Subcutaneous preadipocyte (primary cell): Measurements from ENCODE around the gene ST6GALNAC2. TPM values are rescaled to one million over a fixed set of nuclear protein-coding genes. Genes with fewer than 3 reads are reported as not detected.

Source experiments
- small RNA-seq: library from RNA; depleted of rRNA; stranded (forward); fragments of <200 nt; gene quantifications from one replicate; pipeline ENCODE3, GENCODE V24; 2012
- total RNA-seq: library from RNA; depleted of rRNA; stranded (reverse); fragments of >200 nt; gene quantifications from 2 replicates; pipeline ENCODE4 v1.2.3, GENCODE V29; 2012

Gene ST6GALNAC2
- total RNA-seq = 0.20 TPM in 1 of 2 replicates, not detected in the other

DNA sequence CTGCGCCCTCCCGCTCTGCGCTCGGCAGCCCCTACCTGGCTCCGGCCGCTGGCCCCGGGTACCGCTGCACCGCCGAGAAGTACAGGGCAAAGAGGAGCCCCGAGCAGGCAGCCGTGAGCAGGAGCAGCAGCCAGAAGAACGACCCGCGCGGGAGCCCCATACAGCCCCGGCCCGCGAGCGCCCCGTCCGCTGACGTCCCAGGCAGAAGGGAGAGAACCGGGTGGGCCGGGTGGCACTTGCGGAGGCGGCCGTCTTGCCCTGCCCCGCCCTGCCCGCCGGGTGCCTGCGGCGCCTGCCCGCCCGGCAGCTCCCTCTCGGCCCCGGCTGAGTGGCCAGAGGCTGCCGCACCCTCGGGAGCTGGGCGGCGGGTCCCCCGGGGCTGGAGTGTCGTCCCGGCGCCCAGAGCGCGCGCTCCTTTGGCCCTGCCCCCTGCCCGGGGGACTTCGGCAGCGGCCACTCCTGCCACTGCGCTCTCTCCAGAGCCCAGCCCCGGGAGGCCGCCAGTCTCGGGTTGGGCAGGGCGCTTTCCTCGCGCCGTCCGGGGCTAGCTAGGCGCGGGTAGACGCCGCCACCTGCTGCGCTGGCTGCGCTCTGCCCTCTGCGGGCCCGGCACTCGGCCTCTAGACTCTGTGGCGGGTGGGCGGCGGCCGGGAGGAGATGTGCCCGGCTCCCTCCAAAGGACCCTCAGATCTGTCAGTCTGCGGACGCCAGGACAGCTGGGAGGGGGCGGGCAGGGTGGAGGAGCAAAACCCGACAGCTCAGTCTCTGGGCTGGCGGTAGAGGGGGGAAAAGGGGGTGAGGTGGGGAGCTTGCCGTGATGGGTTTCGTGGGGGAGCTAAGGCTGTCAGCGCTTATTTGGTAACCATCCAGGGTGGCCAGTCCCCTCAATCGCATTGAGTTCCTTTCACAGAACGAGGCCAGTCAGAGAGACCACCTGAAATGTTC is at the start of gene ST6GALNAC2:
Gene ST6GALNAC2, minus strand, starts transcription at position 212 of the 945 bp plus-strand sequence. Its CDS starts 52 bp downstream, at position 160.

GRCh38 chr17:76539631-76540271 is 45.9 kb downstream of the ST6GALNAC2 start, which contains the start of gene PRCD:
PRCD (plus strand) TSS chr17:76540044; CDS start chr17:76540142, 98 bp downstream.

DNA sequence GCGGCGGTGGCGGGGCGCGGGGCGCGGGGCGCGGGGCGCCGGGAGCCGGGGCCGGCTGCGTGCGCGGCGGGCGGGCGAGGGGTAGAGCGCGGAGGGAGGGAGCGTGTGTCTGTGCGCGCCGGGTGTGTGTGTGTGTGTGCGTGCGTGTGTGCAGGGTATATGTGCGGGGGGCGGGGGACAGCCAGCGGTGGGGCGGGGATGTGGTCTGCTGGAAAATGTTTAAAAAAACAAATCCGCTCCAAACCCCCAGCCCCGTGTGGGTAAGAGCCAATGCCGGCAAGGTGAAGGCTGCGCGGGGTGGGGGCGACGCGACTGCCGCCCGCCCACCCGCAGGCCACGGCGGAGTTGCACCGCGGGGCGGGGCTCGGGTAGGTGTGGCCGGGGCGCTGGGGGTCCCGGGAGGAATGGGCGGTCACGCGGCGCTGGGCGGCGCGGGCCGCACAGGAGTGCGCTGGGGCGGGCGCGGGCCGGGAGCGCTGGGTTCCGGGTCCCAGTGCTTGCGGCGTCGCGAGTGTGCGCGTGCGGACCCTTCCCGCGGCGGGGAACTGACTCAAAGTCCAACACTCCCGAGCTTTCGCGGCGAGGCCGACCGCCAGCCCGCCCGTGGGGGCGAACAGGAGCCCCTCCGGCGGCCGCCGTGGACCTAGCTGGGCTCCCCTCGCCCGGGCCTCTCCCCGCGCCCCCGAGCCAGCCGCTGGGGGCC is 47.9 kb downstream of the ST6GALNAC2 start, which contains the start of gene CYGB:
Gene CYGB, minus strand, starts transcription at position 132 of the 703 bp plus-strand sequence. CDS start 167 bp downstream, outside the sequence.

Small RNA genes within 50 kb of the gene (small RNA-seq; reads per million reads assigned to genes)
- gene AC015802.2 (not detected), gene SNORD1A (not detected), gene SNORD1B (1,210 reads per million, percentile 100 among the genes with 10 or more reads in this experiment)

Other genes starting within 250 kb of the ST6GALNAC2 start
- 30.9 and 42.6 TPM in 2 replicates for gene PRPSAP1, start 231.9 kb downstream of the ST6GALNAC2 start, total RNA-seq
- 32.0 and 58.6 TPM in 2 replicates for gene SPHK1, start 201.3 kb downstream of the ST6GALNAC2 start, total RNA-seq
- 15.1 and 27.4 TPM in 2 replicates for gene UBE2O, start 132.7 kb downstream of the ST6GALNAC2 start, total RNA-seq
- under 0.01 TPM in 1 of 2 replicates, not detected in the other for gene AANAT, start 118.3 kb downstream of the ST6GALNAC2 start, total RNA-seq
- 1.1 and 5.1 TPM in 2 replicates for gene RHBDF2, start 84.4 kb downstream of the ST6GALNAC2 start, total RNA-seq
- 13.9 and 19.1 TPM in 2 replicates for gene CYGB, start 48.2 kb downstream of the ST6GALNAC2 start, total RNA-seq
- gene PRCD, start 45.8 kb downstream of the ST6GALNAC2 start, total RNA-seq = 4.0 and 4.1 TPM in 2 replicates
- not detected in 2 replicates for gene ST6GALNAC1, start 57.9 kb upstream of the ST6GALNAC2 start, total RNA-seq
- gene MXRA7, start 125.1 kb upstream of the ST6GALNAC2 start, total RNA-seq = 192 and 250 TPM in 2 replicates
- gene JMJD6, start 140.7 kb upstream of the ST6GALNAC2 start, total RNA-seq = 11.8 and 15.6 TPM in 2 replicates
- gene METTL23, start 141.0 kb upstream of the ST6GALNAC2 start, total RNA-seq = 21.7 and 26.2 TPM in 2 replicates
- gene SRSF2, start 151.5 kb upstream of the ST6GALNAC2 start, total RNA-seq = 163 and 201 TPM in 2 replicates
- gene MFSD11, start 152.3 kb upstream of the ST6GALNAC2 start, total RNA-seq = 23.1 and 23.9 TPM in 2 replicates